ENCODE data around the gene ZNF366.

DNA sequence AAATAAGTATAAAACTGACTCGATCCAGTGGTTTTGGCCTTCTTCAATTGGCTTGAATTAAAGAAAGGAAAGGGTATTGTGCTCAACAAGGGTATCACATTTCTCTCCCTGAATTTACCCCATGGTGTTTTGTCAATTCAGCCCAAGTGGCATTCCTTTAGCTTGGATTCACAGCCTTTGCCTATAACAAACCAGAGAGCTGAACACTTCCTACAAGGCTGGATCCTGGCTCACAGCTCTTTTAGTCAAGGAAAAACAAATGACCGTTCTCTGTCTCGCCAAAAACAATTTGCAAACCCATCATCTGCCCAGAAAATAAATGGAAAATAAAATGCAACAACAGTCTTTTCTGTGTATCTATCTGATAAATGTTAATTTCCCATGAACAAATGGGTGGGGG is 5.7 kb downstream of the ZNF366 start:
- no peak for TF ChIP-seq POLR2A (IDR thresholded peaks at IDR 0.05)
- TF ChIP-seq, protein P1, sequence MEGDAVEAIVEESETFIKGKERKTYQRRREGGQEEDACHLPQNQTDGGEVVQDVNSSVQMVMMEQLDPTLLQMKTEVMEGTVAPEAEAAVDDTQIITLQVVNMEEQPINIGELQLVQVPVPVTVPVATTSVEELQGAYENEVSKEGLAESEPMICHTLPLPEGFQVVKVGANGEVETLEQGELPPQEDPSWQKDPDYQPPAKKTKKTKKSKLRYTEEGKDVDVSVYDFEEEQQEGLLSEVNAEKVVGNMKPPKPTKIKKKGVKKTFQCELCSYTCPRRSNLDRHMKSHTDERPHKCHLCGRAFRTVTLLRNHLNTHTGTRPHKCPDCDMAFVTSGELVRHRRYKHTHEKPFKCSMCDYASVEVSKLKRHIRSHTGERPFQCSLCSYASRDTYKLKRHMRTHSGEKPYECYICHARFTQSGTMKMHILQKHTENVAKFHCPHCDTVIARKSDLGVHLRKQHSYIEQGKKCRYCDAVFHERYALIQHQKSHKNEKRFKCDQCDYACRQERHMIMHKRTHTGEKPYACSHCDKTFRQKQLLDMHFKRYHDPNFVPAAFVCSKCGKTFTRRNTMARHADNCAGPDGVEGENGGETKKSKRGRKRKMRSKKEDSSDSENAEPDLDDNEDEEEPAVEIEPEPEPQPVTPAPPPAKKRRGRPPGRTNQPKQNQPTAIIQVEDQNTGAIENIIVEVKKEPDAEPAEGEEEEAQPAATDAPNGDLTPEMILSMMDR (IDR thresholded peaks at IDR 0.05): no peak

Data from suprapubic skin (tissue), 3 donors.